Mesendoderm (in vitro differentiated cells): ENCODE measurements around the gene LAMA2.

ENCODE experiments used
- DNase-seq: peaks from one replicate; pipeline ENCODE4 v3.0.0; 2013
- H2AK5ac ChIP-seq: 2 replicates; pipeline ENCODE4 v1.6.1; 2013; ENCODE audit warnings: low read length, inconsistent platforms
- H2BK120ac ChIP-seq: 2 replicates; pipeline ENCODE4 v1.6.1; 2013; ENCODE audit warnings: low read depth, mild to moderate bottlenecking, low read length, moderate library complexity, mixed read lengths
- H2BK15ac ChIP-seq: replicated peaks from 2 replicates; pipeline ENCODE4 v1.6.1; 2013; ENCODE audit warnings: low read depth, mild to moderate bottlenecking, moderate library complexity
- H2BK5ac ChIP-seq: 2 replicates; pipeline ENCODE4 v1.6.1; 2013; ENCODE audit warnings: low read length, inconsistent platforms
- H3K18ac ChIP-seq: 2 replicates; pipeline ENCODE4 v1.6.1; 2013; ENCODE audit warnings: mild to moderate bottlenecking, low read length, mixed read lengths
- H3K23ac ChIP-seq: one replicate; pipeline ENCODE4 v1.6.1; 2013; ENCODE audit warnings: low read length
- H3K27ac ChIP-seq: 2 replicates; pipeline ENCODE4 v1.5.1; 2013; ENCODE audit warnings: low read depth, mild to moderate bottlenecking, inconsistent platforms, low read length, moderate library complexity
- H3K27me3 ChIP-seq: 2 replicates; pipeline ENCODE4 v1.6.1; 2013; ENCODE audit warnings: low read length, control low read depth, mild to moderate bottlenecking, inconsistent platforms; ENCODE audit not compliant: insufficient read depth, poor library complexity
- H3K36me3 ChIP-seq: 2 replicates; pipeline ENCODE4 v1.6.1; 2013; ENCODE audit warnings: low read length, inconsistent platforms; ENCODE audit not compliant: control insufficient read depth, insufficient read depth
- H3K4ac ChIP-seq: one replicate; pipeline ENCODE4 v1.6.1; 2013; ENCODE audit warnings: low read depth, mild to moderate bottlenecking, low read length, moderate library complexity
- H3K4me1 ChIP-seq: 2 replicates; pipeline ENCODE4 v1.6.1; 2013; ENCODE audit warnings: low read depth, low read length, inconsistent platforms; ENCODE audit not compliant: control insufficient read depth
- H3K4me2 ChIP-seq: 2 replicates; pipeline ENCODE4 v1.6.1; 2013; ENCODE audit warnings: low read length
- H3K4me3 ChIP-seq: 2 replicates; pipeline ENCODE4 v1.5.1; 2013; ENCODE audit warnings: mild to moderate bottlenecking, low read length
- H3K56ac ChIP-seq: one replicate; pipeline ENCODE4 v1.6.1; 2013; ENCODE audit warnings: low read length
- H3K79me1 ChIP-seq: 2 replicates; pipeline ENCODE4 v1.6.1; 2013; ENCODE audit warnings: low read length, inconsistent platforms
- H3K79me2 ChIP-seq: 2 replicates; pipeline ENCODE4 v1.6.1; 2013; ENCODE audit warnings: mild to moderate bottlenecking, low read length; ENCODE audit not compliant: control insufficient read depth, insufficient read depth
- H3K9ac ChIP-seq: 2 replicates; pipeline ENCODE4 v1.6.1; 2013; ENCODE audit warnings: low read length, inconsistent platforms
- H4K5ac ChIP-seq: one replicate; pipeline ENCODE4 v1.6.1; 2013; ENCODE audit warnings: low read length
- H4K8ac ChIP-seq: one replicate; pipeline ENCODE4 v1.6.1; 2013; ENCODE audit warnings: low read depth, mild to moderate bottlenecking, control low read depth, low read length, moderate library complexity
- WGBS: extraction: QIAGEN DNeasy Blood & Tissue Kit; methylation state at CpG from one replicate; pipeline ENCODE4 v1.1.7; 2013; ENCODE audit warnings: low lambda C conversion rate, missing lambda C conversion rate; ENCODE audit not compliant: insufficient coverage; ENCODE audit errors: extremely low coverage; 5-methylcytosine and 5-hydroxymethylcytosine counted together

Gene LAMA2

DNA sequence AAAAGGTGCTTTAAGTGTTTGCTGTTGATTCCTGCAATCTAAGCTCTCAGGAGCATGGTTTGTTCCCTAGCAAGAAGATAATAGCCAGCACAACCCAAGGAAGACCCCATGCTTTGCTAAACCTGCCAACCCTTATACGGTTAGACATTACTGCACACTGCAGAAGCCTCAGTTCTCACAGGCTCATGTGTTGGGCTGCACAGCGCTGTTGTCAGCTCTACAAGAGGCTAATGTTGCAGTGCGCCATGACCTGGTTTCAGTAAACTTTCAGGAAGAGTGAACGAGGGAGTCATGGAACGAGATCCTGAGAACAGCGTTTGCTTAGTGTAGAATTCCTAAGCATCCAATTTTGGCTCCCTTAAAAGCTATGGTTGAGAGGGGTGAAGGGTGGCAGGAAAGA is 608.5 kb downstream of the LAMA2 start:
- H3K4ac ChIP-seq: no peak overlapping the region
- H3K9ac ChIP-seq: no peak overlapping the region
- no peak overlapping the region for H2AK5ac ChIP-seq
- no CpG with 5 or more reads among the region's 6 CpGs for WGBS
- no peaks in the 10 kb centered on the region for H3K79me2 ChIP-seq
- H3K4me2 ChIP-seq: no peak overlapping the region
- no peak overlapping the region for H3K23ac ChIP-seq
- H3K18ac ChIP-seq: no peak overlapping the region
- DNase-seq: no peak
- no peaks in the 10 kb centered on the region for H3K27me3 ChIP-seq
- no peaks in the 10 kb centered on the region for H3K36me3 ChIP-seq
- H3K79me1 ChIP-seq: no peaks in the 10 kb centered on the region
- no peak overlapping the region for H3K4me3 ChIP-seq
- no peak overlapping the region for H2BK15ac ChIP-seq
- H2BK5ac ChIP-seq: no peak overlapping the region
- H3K27ac ChIP-seq: no peak overlapping the region
- no peak overlapping the region for H4K8ac ChIP-seq
- no peak overlapping the region for H4K5ac ChIP-seq
- H3K4me1 ChIP-seq: no peaks in the 10 kb centered on the region
- no peak overlapping the region for H2BK120ac ChIP-seq
- H3K56ac ChIP-seq: no peak overlapping the region

DNA sequence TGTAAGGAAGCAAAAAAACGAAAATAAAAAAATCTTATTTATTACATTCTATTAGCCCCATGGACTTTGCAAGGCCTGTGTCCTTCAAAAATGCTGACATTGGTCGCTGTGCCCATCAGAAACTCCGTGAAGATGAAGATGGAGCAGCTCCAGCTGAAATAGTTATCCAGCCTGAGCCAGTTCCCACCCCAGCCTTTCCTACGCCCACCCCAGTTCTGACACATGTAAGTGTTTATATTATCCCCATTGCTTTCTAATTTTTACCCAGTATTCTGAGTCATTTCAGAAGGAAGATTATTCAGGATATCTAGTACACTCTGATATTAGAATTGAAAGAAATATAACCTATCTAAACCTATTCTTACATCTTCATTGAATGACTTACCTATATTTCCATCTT is 609.3 kb downstream of the LAMA2 start:
- Histone ChIP-seq H3K23ac (no peak overlapping the region), H3K79me1 (no peaks in the 10 kb centered on the region), H3K4me3 (no peak overlapping the region), H3K18ac (no peak overlapping the region), H3K79me2 (no peaks in the 10 kb centered on the region), H3K36me3 (no peaks in the 10 kb centered on the region), H2BK15ac (no peak overlapping the region), H4K8ac (no peak overlapping the region), H2BK5ac (no peak overlapping the region), H3K4me1 (no peaks in the 10 kb centered on the region), H3K4ac (no peak overlapping the region), H3K27ac (no peak overlapping the region), H2AK5ac (no peak overlapping the region), H3K4me2 (no peak overlapping the region), H4K5ac (no peak overlapping the region), H3K56ac (no peak overlapping the region), H3K27me3 (no peaks in the 10 kb centered on the region), H2BK120ac (no peak overlapping the region), H3K9ac (no peak overlapping the region)
- WGBS: no CpG with 5 or more reads among the region's 4 CpGs
- DNase-seq: no peak

DNA sequence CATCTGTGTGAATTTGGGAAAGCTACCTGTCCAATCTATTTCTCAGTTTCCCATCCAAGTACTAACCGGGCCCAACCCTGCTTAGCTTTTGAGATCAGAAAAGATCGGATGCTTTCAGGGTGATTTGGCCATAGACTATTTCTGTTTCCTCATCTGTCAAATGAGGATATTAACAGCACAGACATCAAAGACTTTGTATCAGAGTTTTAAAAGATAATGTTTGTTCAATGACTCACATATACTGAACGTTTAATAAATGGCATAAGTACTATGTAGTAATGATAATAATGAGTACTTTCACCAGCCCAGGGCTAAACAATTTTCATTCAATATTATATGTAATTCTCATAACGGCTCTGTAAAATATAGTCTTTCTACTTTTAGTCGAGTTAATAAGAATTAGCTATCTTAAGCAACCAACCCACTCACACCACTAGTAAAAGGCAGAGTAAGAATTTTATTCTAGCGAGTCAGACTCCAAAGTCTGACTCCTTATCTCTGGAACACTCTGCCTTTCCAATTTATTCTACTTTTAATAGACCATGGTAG is 610.5 kb downstream of the LAMA2 start:
- Histone ChIP-seq H3K79me1 (no peaks in the 10 kb centered on the region), H3K23ac (no peak overlapping the region), H3K56ac (no peak overlapping the region), H3K79me2 (no peaks in the 10 kb centered on the region), H3K4ac (no peak overlapping the region), H4K8ac (no peak overlapping the region), H3K4me3 (no peak overlapping the region), H3K4me1 (no peaks in the 10 kb centered on the region), H3K18ac (no peak overlapping the region), H2BK120ac (no peak overlapping the region), H3K9ac (no peak overlapping the region), H2BK5ac (no peak overlapping the region), H3K27me3 (no peaks in the 10 kb centered on the region), H2BK15ac (no peak overlapping the region), H4K5ac (no peak overlapping the region), H2AK5ac (no peak overlapping the region), H3K4me2 (no peak overlapping the region), H3K27ac (no peak overlapping the region), H3K36me3 (no peaks in the 10 kb centered on the region)
- WGBS: no CpG with 5 or more reads among the region's 6 CpGs
- no peak for DNase-seq

DNA sequence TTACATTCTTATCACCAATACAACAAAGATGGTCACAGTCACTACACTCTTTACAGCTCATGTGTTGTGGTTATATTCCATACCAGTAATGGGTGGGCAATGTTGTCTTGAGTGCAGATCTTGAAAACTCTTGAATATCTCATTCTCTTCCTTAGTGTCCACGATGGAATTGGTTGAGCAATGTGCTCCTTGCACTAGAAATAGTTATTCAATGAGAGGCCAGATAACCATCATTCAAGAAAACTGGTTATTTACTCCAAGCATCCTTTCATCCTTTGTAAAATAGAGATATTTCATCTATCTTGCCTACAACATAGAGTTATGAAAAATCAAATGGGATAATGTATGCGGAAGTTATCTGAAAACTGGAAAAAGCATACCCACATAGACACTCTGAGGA is 611.2 kb downstream of the LAMA2 start:
- no peak overlapping the region for H3K27ac ChIP-seq
- no peak overlapping the region for H4K5ac ChIP-seq
- H2BK120ac ChIP-seq: no peak overlapping the region
- no peak overlapping the region for H3K9ac ChIP-seq
- no peaks in the 10 kb centered on the region for H3K79me1 ChIP-seq
- H3K56ac ChIP-seq: no peak overlapping the region
- no peak overlapping the region for H3K23ac ChIP-seq
- no peaks in the 10 kb centered on the region for H3K79me2 ChIP-seq
- no peak overlapping the region for H3K18ac ChIP-seq
- H3K36me3 ChIP-seq: no peaks in the 10 kb centered on the region
- no peaks in the 10 kb centered on the region for H3K27me3 ChIP-seq
- no peak overlapping the region for H4K8ac ChIP-seq
- H3K4me2 ChIP-seq: no peak overlapping the region
- no peak overlapping the region for H3K4ac ChIP-seq
- no peak overlapping the region for H2AK5ac ChIP-seq
- H3K4me3 ChIP-seq: no peak overlapping the region
- H2BK5ac ChIP-seq: no peak overlapping the region
- no peak overlapping the region for H2BK15ac ChIP-seq
- no peaks in the 10 kb centered on the region for H3K4me1 ChIP-seq
- no peak for DNase-seq
- no CpG with 5 or more reads among the region's 2 CpGs for WGBS

DNA sequence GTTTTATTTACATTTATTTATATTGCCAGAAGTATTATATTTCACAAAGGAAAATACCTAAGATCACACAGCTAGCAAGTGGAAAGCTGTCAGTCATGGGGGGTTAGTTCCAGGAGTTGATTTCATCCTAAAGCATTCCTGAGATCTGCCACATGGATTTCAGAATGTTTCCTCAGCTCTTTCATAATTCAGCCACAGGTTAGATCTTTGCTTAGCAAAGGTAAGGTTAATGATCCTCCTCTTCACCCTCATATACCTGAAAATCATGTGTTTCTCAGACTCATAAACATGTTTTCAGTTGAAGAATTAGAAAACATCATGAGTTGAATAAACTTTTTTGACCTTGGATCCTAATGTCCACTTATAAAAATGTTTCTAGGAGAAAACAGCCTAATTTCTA is 611.6 kb downstream of the LAMA2 start:
- DNase-seq: no peak
- no peak overlapping the region for H3K4me3 ChIP-seq
- H3K4me1 ChIP-seq: no peaks in the 10 kb centered on the region
- H2BK5ac ChIP-seq: no peak overlapping the region
- no peak overlapping the region for H3K9ac ChIP-seq
- no peak overlapping the region for H4K5ac ChIP-seq
- no peak overlapping the region for H2BK15ac ChIP-seq
- no peaks in the 10 kb centered on the region for H3K79me2 ChIP-seq
- H3K79me1 ChIP-seq: no peaks in the 10 kb centered on the region
- H3K56ac ChIP-seq: no peak overlapping the region
- no peaks in the 10 kb centered on the region for H3K27me3 ChIP-seq
- no peak overlapping the region for H3K23ac ChIP-seq
- no peak overlapping the region for H4K8ac ChIP-seq
- H3K36me3 ChIP-seq: no peaks in the 10 kb centered on the region
- H3K27ac ChIP-seq: no peak overlapping the region
- H3K4me2 ChIP-seq: no peak overlapping the region
- H3K4ac ChIP-seq: no peak overlapping the region
- no peak overlapping the region for H2AK5ac ChIP-seq
- no peak overlapping the region for H2BK120ac ChIP-seq
- no peak overlapping the region for H3K18ac ChIP-seq

DNA sequence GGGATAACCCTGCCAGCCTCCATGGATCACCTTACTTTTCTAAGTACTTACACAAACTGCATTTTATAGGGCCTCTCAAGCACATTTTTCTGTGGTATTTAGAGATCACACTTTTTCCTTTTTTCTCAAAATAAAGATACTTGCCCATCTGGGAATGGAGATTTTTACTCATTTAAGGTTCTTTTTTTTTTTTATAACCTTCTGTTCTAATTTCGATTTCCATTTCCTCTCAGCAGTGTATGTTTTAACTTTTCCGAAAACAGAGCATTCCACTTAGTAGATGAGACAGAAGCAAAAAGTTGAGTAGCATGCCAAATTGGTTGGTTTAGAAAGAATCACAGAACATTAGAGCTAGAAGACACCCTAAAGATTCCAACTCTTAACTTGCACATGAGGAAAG is 612.7 kb downstream of the LAMA2 start:
- DNase-seq: no peak
- no CpG with 5 or more reads among the region's 2 CpGs for WGBS
- no peak overlapping the region for H2BK120ac ChIP-seq
- no peak overlapping the region for H3K4ac ChIP-seq
- H3K56ac ChIP-seq: no peak overlapping the region
- no peak overlapping the region for H3K18ac ChIP-seq
- no peak overlapping the region for H3K4me2 ChIP-seq
- no peak overlapping the region for H3K27ac ChIP-seq
- no peak overlapping the region for H2AK5ac ChIP-seq
- H2BK15ac ChIP-seq: no peak overlapping the region
- no peak overlapping the region for H2BK5ac ChIP-seq
- no peaks in the 10 kb centered on the region for H3K79me1 ChIP-seq
- H3K9ac ChIP-seq: no peak overlapping the region
- no peak overlapping the region for H3K4me3 ChIP-seq
- no peaks in the 10 kb centered on the region for H3K36me3 ChIP-seq
- H3K79me2 ChIP-seq: no peaks in the 10 kb centered on the region
- H4K5ac ChIP-seq: no peak overlapping the region
- H3K4me1 ChIP-seq: no peaks in the 10 kb centered on the region
- H4K8ac ChIP-seq: no peak overlapping the region
- no peak overlapping the region for H3K23ac ChIP-seq
- no peaks in the 10 kb centered on the region for H3K27me3 ChIP-seq
